Fibroblast of mammary gland (primary cell): ENCODE data around the gene TESMIN.

Experiments
- DNase-seq: peaks from one replicate; pipeline ENCODE4 v3.0.0-alpha.2; 2010; ENCODE audit warnings: low read depth
- H3K4me3 ChIP-seq: 2 replicates; pipeline ENCODE4 v1.5.1; 2011; ENCODE audit warnings: low read depth, mild to moderate bottlenecking, low read length, moderate library complexity; ENCODE audit not compliant: control insufficient read depth
- TF ChIP-seq, protein P1 (sequence below): conservative IDR thresholded peaks from 2 replicates; pipeline ENCODE4 v1.5.1; 2011; ENCODE audit warnings: low read depth, low read length, inconsistent platforms; ENCODE audit not compliant: control insufficient read depth, insufficient read depth

The TESMIN gene

GRCh38 chr11:68750195-68751003 lies 921 bp downstream of the TESMIN start:
- H3K4me3 ChIP-seq, result no peak overlapping the region

GRCh38 chr11:68749229-68750123 lies 1.8 kb downstream of the TESMIN start:
- DNase-seq, result peak; percentile 7
- TF ChIP-seq, protein P1, sequence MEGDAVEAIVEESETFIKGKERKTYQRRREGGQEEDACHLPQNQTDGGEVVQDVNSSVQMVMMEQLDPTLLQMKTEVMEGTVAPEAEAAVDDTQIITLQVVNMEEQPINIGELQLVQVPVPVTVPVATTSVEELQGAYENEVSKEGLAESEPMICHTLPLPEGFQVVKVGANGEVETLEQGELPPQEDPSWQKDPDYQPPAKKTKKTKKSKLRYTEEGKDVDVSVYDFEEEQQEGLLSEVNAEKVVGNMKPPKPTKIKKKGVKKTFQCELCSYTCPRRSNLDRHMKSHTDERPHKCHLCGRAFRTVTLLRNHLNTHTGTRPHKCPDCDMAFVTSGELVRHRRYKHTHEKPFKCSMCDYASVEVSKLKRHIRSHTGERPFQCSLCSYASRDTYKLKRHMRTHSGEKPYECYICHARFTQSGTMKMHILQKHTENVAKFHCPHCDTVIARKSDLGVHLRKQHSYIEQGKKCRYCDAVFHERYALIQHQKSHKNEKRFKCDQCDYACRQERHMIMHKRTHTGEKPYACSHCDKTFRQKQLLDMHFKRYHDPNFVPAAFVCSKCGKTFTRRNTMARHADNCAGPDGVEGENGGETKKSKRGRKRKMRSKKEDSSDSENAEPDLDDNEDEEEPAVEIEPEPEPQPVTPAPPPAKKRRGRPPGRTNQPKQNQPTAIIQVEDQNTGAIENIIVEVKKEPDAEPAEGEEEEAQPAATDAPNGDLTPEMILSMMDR, result no peak
- no peak overlapping the region for H3K4me3 ChIP-seq

More at GRCh38 chr11:68750195-68751003, 921 bp downstream of the TESMIN start:
- TF ChIP-seq, protein P1, result no peak
- DNase-seq, result no peak

DNA sequence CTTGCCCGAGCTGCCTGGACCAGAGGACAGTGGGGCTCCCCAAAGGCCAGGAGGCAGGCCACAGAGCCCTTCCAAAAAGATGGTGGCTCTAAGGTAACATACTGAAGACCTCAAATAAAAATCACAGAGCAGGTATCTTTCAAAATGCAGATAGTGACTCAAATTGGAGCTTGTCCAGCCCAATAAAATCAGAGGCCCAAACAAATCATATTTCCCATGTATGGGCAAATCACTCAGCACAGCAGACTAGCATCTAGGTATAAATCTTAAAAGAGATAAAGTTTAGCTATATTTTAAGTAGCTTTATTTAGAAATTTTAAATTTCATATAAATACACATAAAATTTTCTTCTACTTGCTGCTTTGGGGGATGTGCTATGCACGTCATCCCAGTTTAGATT lies 3.3 kb downstream of the TESMIN start:
- DNase-seq, result no peak
- TF ChIP-seq, protein P1, result no peak
- no peak overlapping the region for H3K4me3 ChIP-seq

GRCh38 chr11:68743539-68743938 lies 7.8 kb downstream of the TESMIN start:
- H3K4me3 ChIP-seq, result no peak overlapping the region
- TF ChIP-seq, protein P1, result no peak
- no peak for DNase-seq

DNA sequence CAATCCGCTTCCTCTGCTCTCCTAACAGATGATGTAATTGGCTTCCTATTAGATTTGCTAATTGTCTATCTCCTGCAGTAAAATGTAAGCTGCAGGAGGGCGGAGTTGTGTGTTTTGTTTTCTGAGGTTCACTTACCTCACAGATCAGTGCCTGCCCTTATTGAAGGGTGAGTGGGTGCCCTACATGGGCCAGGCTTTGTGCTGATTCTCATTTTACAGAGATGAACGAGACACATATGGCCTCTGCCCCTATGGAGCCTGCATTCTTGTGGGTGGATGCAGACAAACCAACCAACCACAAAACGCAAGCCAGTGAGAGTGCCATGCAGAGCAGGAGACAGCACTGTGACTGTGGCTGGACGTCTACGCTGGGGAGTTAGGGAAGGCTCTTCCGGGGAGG lies 9.9 kb downstream of the TESMIN start:
- H3K4me3 ChIP-seq, result no peak overlapping the region
- TF ChIP-seq, protein P1, result no peak

GRCh38 chr11:68735646-68736045 lies 15.7 kb downstream of the TESMIN start:
- H3K4me3 ChIP-seq, result no peak overlapping the region
- no peak for DNase-seq
- TF ChIP-seq, protein P1, result no peak

More for the DNA sequence above, 9.9 kb downstream of the TESMIN start:
- no peak for DNase-seq
